ENCODE measurements around the gene HHATL.

- TF ChIP-seq CTCF (IDR thresholded peaks at IDR 0.05) = no peak
- TF ChIP-seq POLR2A (IDR thresholded peaks at IDR 0.05) = no peak
These were observed 10.6 kb downstream of the HHATL start for GRCh38 chr3:42691816-42692666.

Data from uterus (tissue), 2 donors.